Measurements from ENCODE around the gene PEG3. TPM values are rescaled to one million over a fixed set of nuclear protein-coding genes. Genes with fewer than 3 reads are reported as not detected.
"Not testable (repeated sequence)": the region's sequence is repeated elsewhere in the genome, so short reads cannot be mapped to it uniquely, and the experiment has no call there.

PEG3 gene
- polyA plus RNA-seq (2013, experiment 1 of 2; ENCODE audit: insufficient read length), result 1.5 TPM
- polyA plus RNA-seq (2013, experiment 2 of 2; ENCODE audit: insufficient read length), result 8.1 TPM

GRCh38 chr19:56840451-56841192 lies at the start of gene PEG3, which contains the start of gene ZIM2:
TSS of gene PEG3 (minus strand) at chr19:56840726. CDS start at chr19:56824655, 16,071 bp downstream.
TSS of gene ZIM2 (minus strand) at chr19:56840726. CDS start at chr19:56824277, 16,449 bp downstream.
- peak; percentile 10 for DNase-seq

GRCh38 chr19:56885173-56885985 lies 44.9 kb upstream of the PEG3 start:
- DNase-seq, result no peak

- no peak for DNase-seq
These were observed 43.9 kb upstream of the PEG3 start for GRCh38 chr19:56884441-56884840.

GRCh38 chr19:56880592-56881190 lies 40.2 kb upstream of the PEG3 start:
- no peak for DNase-seq

GRCh38 chr19:56877069-56877715 lies 36.7 kb upstream of the PEG3 start:
- DNase-seq, result no peak

- no peak for DNase-seq
These were observed 35.2 kb upstream of the PEG3 start for GRCh38 chr19:56875717-56876116.

GRCh38 chr19:56874530-56874929 lies 34.0 kb upstream of the PEG3 start:
- DNase-seq, result no peak

- no peak for DNase-seq
These were observed 33.0 kb upstream of the PEG3 start for GRCh38 chr19:56873493-56873892.

GRCh38 chr19:56869886-56870285 lies 29.4 kb upstream of the PEG3 start:
- no peak for DNase-seq

- no peak for DNase-seq
These were observed 27.9 kb upstream of the PEG3 start for GRCh38 chr19:56868446-56868845.

- DNase-seq, result no peak
These were observed 26.0 kb upstream of the PEG3 start for GRCh38 chr19:56866538-56866937.

- no peak for DNase-seq
These were observed 24.1 kb upstream of the PEG3 start for GRCh38 chr19:56864443-56865125.

- DNase-seq, result no peak
These were observed 22.2 kb upstream of the PEG3 start for GRCh38 chr19:56862741-56863140.

GRCh38 chr19:56860409-56860808 lies 19.9 kb upstream of the PEG3 start:
- not testable (repeated sequence) for DNase-seq

- no peak for DNase-seq
These were observed 17.5 kb upstream of the PEG3 start for GRCh38 chr19:56858026-56858425.

- no peak for DNase-seq
These were observed 16.3 kb upstream of the PEG3 start for GRCh38 chr19:56856822-56857221.

- not testable (repeated sequence) for DNase-seq
These were observed 11.8 kb upstream of the PEG3 start for GRCh38 chr19:56852361-56852760.

GRCh38 chr19:56848166-56848565 lies 7.6 kb upstream of the PEG3 start:
- DNase-seq, result no peak

- DNase-seq, result no peak
These were observed 1.9 kb upstream of the PEG3 start for GRCh38 chr19:56842412-56842811.

GRCh38 chr19:56841193-56841543 lies 642 bp upstream of the PEG3 start:
- DNase-seq, result no peak

GRCh38 chr19:56839652-56840450 lies 675 bp downstream of the PEG3 start:
- DNase-seq, result peak; percentile 94
